PC-3 (cell line): ENCODE data around the gene TAC4.

Source experiments
- CTCF ChIP-seq: fragments of 300-600 bp; sonication (generic); conservative IDR thresholded peaks from 2 replicates; pipeline ENCODE4 v1.5.1; 2017; ENCODE audit warnings: antibody characterized with exemption, low read depth, mild to moderate bottlenecking, low read length
- EZH2 ChIP-seq: fragments of 300-600 bp; sonication (generic); IDR thresholded peaks from one replicate; pipeline ENCODE4 v1.6.1; 2017; ENCODE audit warnings: antibody characterized with exemption, mild to moderate bottlenecking, low read length; ENCODE audit not compliant: unreplicated experiment

GRCh38 chr17:49848019-49848473, at the start of gene TAC4:
- TF ChIP-seq CTCF (no peak), EZH2 (no peak)
